Neural cell (in vitro differentiated cells): ENCODE measurements around the gene KCTD11.

Experiments used
- EP300 ChIP-seq: fragments of 450-650 bp; conservative IDR thresholded peaks from 2 replicates; pipeline ENCODE4 v1.6.1; 2014; ENCODE audit warnings: antibody characterized with exemption, mild to moderate bottlenecking, moderate library complexity; ENCODE audit not compliant: poor library complexity, severe bottlenecking
- EZH2 ChIP-seq: fragments of 200-600, 300-800 bp; shearing (Covaris generic), sonication (generic); IDR thresholded peaks from 2 replicates; pipeline ENCODE4 v1.6.1; 2014; ENCODE audit warnings: antibody characterized with exemption, low read length, borderline replicate concordance, mild to moderate bottlenecking; ENCODE audit not compliant: insufficient read depth, poor library complexity, severe bottlenecking
- MXI1 ChIP-seq: fragments of 450-650 bp; conservative IDR thresholded peaks from 2 replicates; pipeline ENCODE4 v1.6.1; 2014; ENCODE audit warnings: antibody characterized with exemption, mild to moderate bottlenecking; ENCODE audit not compliant: poor library complexity, severe bottlenecking
- POLR2AphosphoS5 ChIP-seq: IDR thresholded peaks from 2 replicates; pipeline ENCODE4 v1.6.1; 2012
- RAD21 ChIP-seq: fragments of 450-650 bp; conservative IDR thresholded peaks from 2 replicates; pipeline ENCODE4 v1.6.1; 2014; ENCODE audit warnings: antibody characterized with exemption, mild to moderate bottlenecking, moderate library complexity
- SMC3 ChIP-seq: fragments of 450-650 bp; conservative IDR thresholded peaks from 2 replicates; pipeline ENCODE4 v1.6.1; 2014; ENCODE audit warnings: antibody characterized with exemption, mild to moderate bottlenecking, moderate library complexity; ENCODE audit not compliant: poor library complexity
- TAF1 ChIP-seq: IDR thresholded peaks from 2 replicates; pipeline ENCODE4 v1.6.1; 2012; ENCODE audit warnings: low read depth
- TF ChIP-seq, protein P1 (sequence below): fragments of 450-650 bp; IDR thresholded peaks from 2 replicates; pipeline ENCODE4 v1.5.1; 2014; ENCODE audit warnings: antibody characterized with exemption, mild to moderate bottlenecking, moderate library complexity; ENCODE audit not compliant: poor library complexity, severe bottlenecking
- TF ChIP-seq, protein P2 (sequence below): IDR thresholded peaks from 2 replicates; pipeline ENCODE4 v1.6.1; 2012; ENCODE audit warnings: borderline replicate concordance

DNA sequence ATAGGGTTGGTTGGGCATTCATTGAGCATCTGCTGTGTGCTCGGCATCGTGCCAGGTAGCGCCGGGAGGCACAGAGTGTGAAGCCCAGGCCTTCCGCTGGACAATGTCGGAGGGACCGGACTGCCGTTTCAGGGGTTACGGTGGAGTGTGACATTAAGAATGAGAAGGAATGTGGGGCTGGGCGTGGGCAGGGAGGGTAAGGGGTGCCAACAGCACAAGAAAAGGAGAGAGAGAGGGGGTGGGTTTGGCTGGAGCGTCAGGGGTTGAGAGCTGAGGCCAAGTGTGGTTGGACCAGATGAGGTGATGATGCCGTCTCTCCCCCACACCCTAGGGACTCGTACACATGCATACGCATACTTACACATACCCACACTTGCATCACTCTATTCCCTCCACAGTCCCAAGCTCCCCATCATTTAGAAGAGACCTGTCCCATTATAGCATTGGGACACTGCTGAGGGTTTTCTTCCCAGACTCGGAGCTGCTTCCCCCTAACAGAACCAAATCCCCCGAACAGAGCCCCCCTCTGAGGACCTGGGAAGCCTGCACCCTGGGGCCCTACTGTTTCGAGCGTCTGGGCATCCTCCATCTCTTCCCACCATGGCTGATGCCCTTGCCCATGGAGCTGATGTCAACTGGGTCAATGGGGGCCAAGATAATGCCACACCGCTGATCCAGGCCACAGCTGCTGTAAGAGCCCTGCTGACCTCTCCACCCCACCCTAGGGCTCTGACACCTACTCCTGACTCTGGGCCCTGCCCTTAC lies 3.3 kb upstream of the KCTD11 start:
- TF ChIP-seq, protein P1, sequence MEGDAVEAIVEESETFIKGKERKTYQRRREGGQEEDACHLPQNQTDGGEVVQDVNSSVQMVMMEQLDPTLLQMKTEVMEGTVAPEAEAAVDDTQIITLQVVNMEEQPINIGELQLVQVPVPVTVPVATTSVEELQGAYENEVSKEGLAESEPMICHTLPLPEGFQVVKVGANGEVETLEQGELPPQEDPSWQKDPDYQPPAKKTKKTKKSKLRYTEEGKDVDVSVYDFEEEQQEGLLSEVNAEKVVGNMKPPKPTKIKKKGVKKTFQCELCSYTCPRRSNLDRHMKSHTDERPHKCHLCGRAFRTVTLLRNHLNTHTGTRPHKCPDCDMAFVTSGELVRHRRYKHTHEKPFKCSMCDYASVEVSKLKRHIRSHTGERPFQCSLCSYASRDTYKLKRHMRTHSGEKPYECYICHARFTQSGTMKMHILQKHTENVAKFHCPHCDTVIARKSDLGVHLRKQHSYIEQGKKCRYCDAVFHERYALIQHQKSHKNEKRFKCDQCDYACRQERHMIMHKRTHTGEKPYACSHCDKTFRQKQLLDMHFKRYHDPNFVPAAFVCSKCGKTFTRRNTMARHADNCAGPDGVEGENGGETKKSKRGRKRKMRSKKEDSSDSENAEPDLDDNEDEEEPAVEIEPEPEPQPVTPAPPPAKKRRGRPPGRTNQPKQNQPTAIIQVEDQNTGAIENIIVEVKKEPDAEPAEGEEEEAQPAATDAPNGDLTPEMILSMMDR = no peak
- TF ChIP-seq POLR2AphosphoS5 (no peak), EZH2 (no peak), SMC3 (no peak), EP300 (no peak), TAF1 (no peak), RAD21 (no peak), MXI1 (no peak)
- TF ChIP-seq, protein P2, sequence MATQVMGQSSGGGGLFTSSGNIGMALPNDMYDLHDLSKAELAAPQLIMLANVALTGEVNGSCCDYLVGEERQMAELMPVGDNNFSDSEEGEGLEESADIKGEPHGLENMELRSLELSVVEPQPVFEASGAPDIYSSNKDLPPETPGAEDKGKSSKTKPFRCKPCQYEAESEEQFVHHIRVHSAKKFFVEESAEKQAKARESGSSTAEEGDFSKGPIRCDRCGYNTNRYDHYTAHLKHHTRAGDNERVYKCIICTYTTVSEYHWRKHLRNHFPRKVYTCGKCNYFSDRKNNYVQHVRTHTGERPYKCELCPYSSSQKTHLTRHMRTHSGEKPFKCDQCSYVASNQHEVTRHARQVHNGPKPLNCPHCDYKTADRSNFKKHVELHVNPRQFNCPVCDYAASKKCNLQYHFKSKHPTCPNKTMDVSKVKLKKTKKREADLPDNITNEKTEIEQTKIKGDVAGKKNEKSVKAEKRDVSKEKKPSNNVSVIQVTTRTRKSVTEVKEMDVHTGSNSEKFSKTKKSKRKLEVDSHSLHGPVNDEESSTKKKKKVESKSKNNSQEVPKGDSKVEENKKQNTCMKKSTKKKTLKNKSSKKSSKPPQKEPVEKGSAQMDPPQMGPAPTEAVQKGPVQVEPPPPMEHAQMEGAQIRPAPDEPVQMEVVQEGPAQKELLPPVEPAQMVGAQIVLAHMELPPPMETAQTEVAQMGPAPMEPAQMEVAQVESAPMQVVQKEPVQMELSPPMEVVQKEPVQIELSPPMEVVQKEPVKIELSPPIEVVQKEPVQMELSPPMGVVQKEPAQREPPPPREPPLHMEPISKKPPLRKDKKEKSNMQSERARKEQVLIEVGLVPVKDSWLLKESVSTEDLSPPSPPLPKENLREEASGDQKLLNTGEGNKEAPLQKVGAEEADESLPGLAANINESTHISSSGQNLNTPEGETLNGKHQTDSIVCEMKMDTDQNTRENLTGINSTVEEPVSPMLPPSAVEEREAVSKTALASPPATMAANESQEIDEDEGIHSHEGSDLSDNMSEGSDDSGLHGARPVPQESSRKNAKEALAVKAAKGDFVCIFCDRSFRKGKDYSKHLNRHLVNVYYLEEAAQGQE = no peak
